GM18508 (cell line): Measurements from ENCODE around the gene MALL.
"Not testable (repeated sequence)": the region's sequence is repeated elsewhere in the genome, so short reads cannot be mapped to it uniquely, and the experiment has no call there.

Source experiments
- ATAC-seq: cut with Tn5 transposase; IDR thresholded peaks from one replicate; pipeline ENCODE4 v1.9.1; 2021; ENCODE audit warnings: moderate number of reproducible peaks; ENCODE audit not compliant: insufficient read depth, unreplicated experiment

MALL gene

DNA sequence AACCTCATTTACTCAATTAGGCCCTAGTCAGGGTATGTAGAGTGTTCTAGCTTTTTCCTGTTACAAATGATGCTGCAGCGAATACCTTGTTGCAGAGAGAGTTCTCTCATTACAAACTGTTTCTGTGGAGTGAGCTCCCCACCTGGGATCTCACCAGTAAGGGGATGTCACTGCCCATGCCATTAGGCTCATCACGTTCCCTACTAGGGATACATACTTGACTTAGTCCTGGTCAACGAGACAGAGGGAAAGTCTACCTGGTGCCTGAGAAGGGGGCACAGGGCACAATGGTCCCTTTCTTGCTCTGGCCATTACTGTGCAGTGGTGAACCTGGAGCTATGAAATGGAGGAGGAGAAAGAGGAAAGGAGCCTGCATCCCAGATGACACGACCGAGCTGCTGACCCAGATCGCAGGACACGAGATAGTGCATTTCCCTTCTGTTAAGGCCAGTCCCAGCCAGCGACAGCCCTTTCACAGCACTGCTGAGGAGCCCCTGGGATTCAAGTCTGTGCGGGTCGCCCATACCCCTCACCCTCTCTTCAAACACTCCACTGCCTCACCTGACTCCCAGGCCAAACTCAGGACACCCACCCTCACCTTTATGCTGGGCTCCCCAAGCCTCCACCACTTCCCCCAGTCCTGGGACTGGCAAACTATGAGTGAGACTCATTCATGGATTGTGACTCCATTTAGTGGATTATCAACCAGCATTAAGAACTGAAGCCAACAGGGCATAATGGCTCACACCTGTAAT, 16.0 kb downstream of the MALL start:
- ATAC-seq, result no peak

DNA sequence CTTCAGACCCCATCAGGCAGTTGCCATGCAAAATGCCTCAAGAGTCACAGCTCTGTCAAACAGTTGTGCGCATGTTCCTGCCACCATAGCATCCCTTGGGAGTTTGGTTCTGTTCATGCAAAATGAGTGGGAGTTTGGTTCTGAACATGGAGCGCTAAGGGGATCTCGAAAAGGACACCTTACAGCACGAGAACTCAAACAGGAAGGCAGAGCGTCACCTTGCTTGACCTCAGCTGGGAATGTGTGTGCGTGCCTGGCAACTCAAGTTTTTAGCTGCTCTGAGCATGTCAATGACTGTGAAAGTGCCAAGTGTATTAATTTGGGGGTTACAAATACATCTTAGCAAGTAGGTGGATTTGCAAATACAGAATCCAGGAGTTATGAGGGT, 16.6 kb downstream of the MALL start:
- no peak for ATAC-seq

DNA sequence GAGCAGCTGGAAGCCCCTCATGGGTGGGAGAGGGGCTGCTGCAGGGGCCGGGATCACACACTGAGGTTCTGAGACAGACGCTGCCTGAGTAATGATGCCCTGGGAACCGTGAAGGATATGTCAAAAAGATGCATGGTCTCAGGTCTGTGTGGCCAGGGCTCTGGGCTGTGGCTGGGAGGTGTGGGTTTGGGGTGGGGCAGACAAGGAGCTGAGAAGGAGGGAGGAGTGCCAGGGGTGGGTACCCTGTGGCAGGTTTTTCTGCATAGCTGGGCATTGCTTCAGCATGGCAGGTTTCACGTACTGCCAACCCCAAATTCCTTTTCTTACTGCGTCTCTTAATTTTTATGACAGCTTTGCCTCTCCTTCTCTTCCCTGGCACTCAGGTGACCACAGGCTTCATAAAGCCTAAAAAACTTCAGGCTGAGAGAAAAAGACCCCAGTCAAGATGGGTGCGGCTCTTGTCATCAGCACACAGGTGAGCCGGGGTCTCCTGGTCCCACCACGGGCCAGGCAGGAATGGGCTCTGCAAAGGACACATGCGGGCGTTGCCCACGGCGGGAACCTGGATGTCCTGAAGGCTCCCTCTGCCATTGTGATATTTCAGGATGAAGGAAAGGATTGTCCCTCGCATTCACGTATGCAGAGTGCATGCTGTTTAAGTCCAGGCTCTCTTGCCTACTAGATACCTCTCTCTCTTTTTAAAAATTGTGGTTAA, 18.0 kb downstream of the MALL start:
- ATAC-seq, result no peak

- ATAC-seq, result no peak
Observed at GRCh38 chr2:110095994-110096633, 19.5 kb downstream of the MALL start.

DNA sequence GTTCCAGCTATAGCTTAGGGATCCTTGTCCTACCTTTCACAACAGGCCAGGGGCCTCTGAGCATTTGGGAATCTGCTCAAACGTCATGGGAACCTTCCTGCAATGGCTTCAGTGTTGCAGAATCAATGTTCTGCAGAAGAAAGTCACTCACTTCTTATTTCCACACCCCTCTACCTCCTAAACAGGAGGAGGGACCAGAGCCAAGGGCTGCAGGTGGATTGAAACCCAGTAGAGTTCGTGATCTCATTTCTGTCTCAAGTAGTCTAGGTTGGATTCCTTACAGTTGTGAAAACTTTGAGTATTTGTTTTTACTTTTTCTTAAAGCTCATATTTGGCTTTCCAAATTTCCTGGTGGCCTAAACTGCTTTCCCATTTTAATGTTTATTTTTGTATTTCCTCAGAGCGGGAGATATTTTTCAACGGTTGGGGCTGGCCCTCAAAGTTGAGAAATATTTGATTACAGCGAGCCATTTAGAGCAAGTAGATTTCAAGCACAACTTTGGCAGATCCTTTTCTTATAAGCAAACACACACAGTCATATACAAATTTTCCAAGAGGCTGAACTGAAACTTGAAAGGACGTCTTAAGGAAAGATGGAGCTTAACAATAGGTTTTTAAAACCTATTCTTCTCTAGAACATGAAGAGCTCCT, 20.6 kb downstream of the MALL start:
- ATAC-seq, result not testable (repeated sequence)

DNA sequence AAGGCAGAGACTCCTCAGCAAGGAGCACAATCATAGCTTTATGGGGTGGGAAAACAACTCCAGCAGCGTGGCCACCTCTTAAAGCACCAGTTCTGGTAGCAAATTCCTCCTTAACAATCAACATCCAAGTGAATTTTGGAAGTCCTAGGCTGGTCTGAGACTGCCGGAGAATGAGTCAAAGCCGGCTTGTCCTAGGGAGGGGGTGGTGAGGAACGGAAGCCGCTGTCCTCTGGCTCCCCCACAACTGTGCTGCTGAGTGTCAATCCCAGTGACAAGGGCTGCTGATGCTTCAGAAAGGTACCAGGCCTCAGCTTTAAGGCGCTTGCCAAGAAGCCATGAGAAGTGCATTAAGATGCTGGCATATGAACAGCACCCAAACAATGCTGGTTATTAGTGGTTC, 21.7 kb downstream of the MALL start:
- not testable (repeated sequence) for ATAC-seq

GRCh38 chr2:110090164-110090563, 25.5 kb downstream of the MALL start:
- not testable (repeated sequence) for ATAC-seq

GRCh38 chr2:110083757-110084156, 31.9 kb downstream of the MALL start:
- not testable (repeated sequence) for ATAC-seq

GRCh38 chr2:110083162-110083561, 32.5 kb downstream of the MALL start:
- not testable (repeated sequence) for ATAC-seq

DNA sequence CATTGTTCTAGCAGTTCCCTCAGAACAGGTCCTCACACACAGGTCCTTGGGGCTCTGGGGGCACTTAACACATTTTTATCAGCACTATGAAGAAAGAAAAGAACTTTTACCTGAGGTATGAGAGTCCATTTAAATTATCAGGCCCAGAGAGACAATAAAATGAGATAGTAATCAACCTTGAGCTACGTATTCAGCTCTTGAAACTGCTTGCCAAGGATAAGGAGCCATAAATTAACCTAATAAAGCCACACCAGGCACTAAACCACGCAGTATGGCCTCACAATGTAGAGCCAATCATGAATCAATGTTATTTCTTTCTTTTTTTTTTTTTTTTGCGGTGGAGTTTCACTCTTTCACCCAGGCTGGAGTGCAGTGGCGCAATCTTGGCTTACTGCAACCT, 37.5 kb downstream of the MALL start:
- not testable (repeated sequence) for ATAC-seq

- ATAC-seq, result not testable (repeated sequence)
Observed at GRCh38 chr2:110075896-110076295, 39.7 kb downstream of the MALL start.

DNA sequence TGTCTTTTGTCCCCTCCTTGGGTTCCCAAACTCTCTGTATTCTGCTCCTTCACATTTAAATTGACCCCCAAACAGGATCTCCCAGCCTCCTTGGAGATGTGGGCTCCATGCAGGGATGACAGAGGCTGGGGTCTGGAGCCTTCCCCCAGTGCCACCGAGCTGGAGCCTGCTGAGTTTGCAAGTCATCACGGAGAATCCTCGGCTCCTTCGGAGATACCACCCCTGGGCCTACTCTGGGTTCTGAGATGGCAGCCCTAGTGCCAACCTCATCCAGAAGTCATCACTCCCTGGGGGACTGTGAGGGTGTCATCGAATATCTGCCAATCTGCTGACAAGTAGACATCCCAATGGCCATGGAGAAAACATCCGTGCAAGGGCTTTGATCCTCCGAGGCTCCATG, 45.8 kb downstream of the MALL start:
- not testable (repeated sequence) for ATAC-seq

GRCh38 chr2:110068153-110068552, 47.5 kb downstream of the MALL start:
- not testable (repeated sequence) for ATAC-seq

GRCh38 chr2:110062332-110062731, 53.3 kb downstream of the MALL start:
- ATAC-seq, result not testable (repeated sequence)

DNA sequence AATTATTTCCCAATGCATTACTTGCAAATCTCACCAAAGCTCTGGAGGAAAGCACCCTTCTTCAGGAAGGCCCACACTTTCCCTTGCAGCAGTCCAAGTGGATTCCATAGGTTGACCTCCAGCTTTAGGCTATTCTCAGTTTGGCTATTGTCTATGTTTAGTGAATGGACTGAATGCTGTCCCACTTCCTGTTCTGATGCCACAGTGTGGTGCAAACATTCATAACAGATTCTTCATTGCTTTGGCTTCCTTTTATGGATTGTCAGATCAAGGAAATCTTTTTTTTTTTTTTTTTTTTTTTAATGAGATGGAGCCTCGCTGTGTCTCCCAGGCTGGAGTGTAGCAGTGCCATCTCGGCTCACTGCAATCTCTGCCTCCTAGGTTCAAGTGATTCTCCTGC, 55.1 kb downstream of the MALL start:
- not testable (repeated sequence) for ATAC-seq

DNA sequence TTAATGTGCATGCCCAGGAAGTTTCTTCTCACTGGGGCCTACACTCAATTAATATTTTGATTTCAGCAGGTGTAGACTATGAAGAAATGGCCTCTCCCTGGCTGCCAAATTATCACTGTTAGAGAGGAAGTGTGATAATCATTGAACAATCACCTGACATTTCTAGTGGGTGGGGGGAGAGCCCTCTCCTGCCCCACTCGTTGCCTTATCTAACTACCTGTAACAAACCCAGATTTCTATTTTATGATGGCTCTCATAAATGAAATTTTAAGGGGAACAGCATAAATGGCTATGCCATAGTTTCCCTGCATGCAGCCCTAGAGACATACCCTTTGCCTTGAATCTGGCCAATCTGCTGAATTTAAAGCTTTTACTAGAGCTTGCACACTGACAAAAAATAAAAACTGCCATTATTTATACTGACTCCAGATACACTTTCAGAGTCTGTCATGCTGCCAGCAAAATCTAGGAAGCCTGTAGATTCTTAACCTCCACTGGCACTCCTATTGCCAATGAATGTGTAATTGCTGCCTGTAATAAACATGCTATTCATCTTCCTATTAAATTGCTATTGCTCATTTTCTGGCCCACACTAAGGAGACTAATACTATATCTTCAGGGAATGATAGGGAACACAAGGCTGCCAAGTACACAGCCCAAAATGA, 55.8 kb downstream of the MALL start:
- ATAC-seq, result not testable (repeated sequence)

GRCh38 chr2:110059009-110059693, 56.5 kb downstream of the MALL start:
- ATAC-seq, result not testable (repeated sequence)

DNA sequence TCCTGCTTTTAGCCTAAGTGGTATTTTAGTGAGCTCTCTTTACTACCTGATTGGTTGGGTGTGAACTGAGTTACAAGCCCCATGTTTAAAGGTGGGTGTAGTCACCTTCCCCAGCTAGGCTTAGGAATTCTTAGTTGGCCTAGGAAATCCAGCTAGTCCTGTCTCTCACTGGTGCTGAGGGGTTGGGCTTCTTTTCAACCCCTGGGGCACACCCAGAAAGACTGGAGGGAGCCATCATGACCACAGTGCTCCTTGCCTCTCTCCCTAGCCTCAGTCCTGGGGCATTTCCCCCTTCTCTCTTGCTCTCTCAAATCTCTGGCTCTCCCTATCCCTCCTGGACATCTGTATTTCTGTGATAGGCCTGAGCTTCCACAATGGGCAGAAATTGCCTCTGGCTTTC, 57.6 kb downstream of the MALL start:
- ATAC-seq, result not testable (repeated sequence)

DNA sequence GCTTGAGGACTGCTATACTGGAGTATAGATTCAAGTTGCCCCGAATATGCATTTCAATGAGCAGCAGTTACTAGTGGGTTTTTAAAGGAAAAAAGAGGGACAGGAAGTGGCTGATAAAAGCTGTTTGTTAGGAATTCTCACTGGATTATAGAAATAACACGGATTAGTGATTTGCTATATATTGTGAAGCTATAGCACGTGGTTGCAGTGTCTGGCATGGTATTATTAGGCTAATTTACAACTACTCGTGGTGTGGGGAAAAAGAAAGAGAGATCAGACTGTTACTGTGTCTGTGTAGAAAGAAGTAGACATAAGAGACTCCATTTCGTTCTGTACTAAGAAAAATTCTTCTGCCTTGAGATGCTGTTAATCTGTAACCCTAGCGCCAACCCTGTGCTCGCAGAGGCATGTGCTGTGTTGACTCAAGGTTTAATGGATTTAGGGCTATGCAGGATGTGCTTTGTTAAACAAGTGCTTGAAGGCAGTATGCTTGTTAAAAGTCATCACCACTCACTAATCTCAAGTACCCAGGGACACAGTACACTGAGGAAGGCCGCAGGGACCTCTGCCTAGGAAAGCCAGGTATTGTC, 59.7 kb downstream of the MALL start:
- not testable (repeated sequence) for ATAC-seq
